Kidney (tissue), 14 donors: ENCODE data around the gene TLNRD1. TPM values are rescaled to one million over a fixed set of nuclear protein-coding genes. Genes with fewer than 3 reads are reported as not detected.
"Not testable (repeated sequence)": the region's sequence is repeated elsewhere in the genome, so short reads cannot be mapped to it uniquely, and the experiment has no call there.

Experiments used
- DNase-seq, 5 donors: peaks; one replicate each; pipeline ENCODE4 v3.0.0-alpha.2; 2013 to 2020
- FAIRE-seq: peaks from 2 replicates; lab custom pipeline; 2012; peaks lifted over from hg19 to GRCh38; lab: Jason Lieb, UNC
- H3K27ac ChIP-seq, 2 donors: one replicate each; pipeline ENCODE4 v1.7.0; 2013; ENCODE audit warnings: low read depth in 2 of 2, low read length in 2 of 2, inconsistent platforms in 1 of 2
- H3K27me3 ChIP-seq: one replicate; pipeline ENCODE4 v1.7.1; 2013; ENCODE audit warnings: low read length, inconsistent platforms; ENCODE audit not compliant: control insufficient read depth, insufficient read depth
- H3K36me3 ChIP-seq, 3 donors: one replicate each; pipeline versions ENCODE4 v1.7.0 to v1.7.1; 2013; ENCODE audit warnings: low read length in 3 of 3, control low read depth in 1 of 3, inconsistent platforms in 1 of 3; ENCODE audit not compliant: insufficient read depth in 3 of 3, control insufficient read depth in 2 of 3
- H3K4me1 ChIP-seq, 3 donors: one replicate each; pipeline versions ENCODE4 v1.7.0 to v1.7.1; 2013; ENCODE audit warnings: low read length in 3 of 3, inconsistent platforms in 1 of 3, low read depth in 1 of 3; ENCODE audit not compliant: control insufficient read depth in 2 of 3, insufficient read depth in 2 of 3
- H3K4me3 ChIP-seq, 3 donors: one replicate each; pipeline versions ENCODE4 v1.7.0 to v1.8.1; 2013; ENCODE audit warnings: low read length in 3 of 3, control low read depth in 1 of 3, inconsistent platforms in 1 of 3
- H3K9ac ChIP-seq, 3 donors: one replicate each; pipeline versions ENCODE4 v1.7.0 to v1.7.1; 2013; ENCODE audit warnings: low read length in 3 of 3, control low read depth in 1 of 3, inconsistent platforms in 1 of 3
- H3K9me3 ChIP-seq, 3 donors: one replicate each; pipeline versions ENCODE4 v1.7.0 to v1.7.1; 2013; ENCODE audit warnings: low read length in 3 of 3, control low read depth in 1 of 3, inconsistent platforms in 1 of 3; ENCODE audit not compliant: control insufficient read depth in 2 of 3, insufficient read depth in 1 of 3
- CTCF ChIP-seq: IDR thresholded peaks from 3 replicates; pipeline ENCODE4 v1.5.1; 2012; ENCODE audit warnings: mild to moderate bottlenecking, moderate library complexity, borderline replicate concordance; ENCODE audit not compliant: insufficient read depth; ENCODE audit errors: extremely low read depth
- intact Hi-C: fragments of 100-400 bp; cut with DNase I; formaldehyde crosslinking; loops from one replicate; pipeline ENCODE4 v1.11.1; 2022
- polyA plus RNA-seq: library from polyadenylated mRNA; stranded (reverse); fragments of 350-450 nt; fragmentation: Illumina TruSeq; extraction: RNeasy Lipid Tissue Mini Kit (QIAGEN cat#74804); gene quantifications from one replicate; pipeline ENCODE4 v1.2.3, GENCODE V29; 2014; ENCODE audit warnings: low read depth, low replicate concordance; ENCODE audit not compliant: insufficient read depth
- total RNA-seq: library from RNA; stranded (reverse); fragmentation: NEBNext Ultra II Directional; extraction: Animal tissue kit (Norgen Biotek cat#: 25700); gene quantifications from one replicate; pipeline ENCODE4 v1.2.1, GENCODE V29; 2021
- donor health status: control.
- donor health status: control.
- donor health status: control.
- donor health status: control.
- donor health status: control.
- donor health status: DM: yes; HTN: yes; CAD: no.
- donor health status: Normal renal cell carcinoma (clear cell type).

Gene TLNRD1
- total and polyA plus RNA-seq, 2 donors from 2014 or later, result 7.4 to 16.7 TPM

GRCh38 chr15:80957556-80957955 is 43.2 kb upstream of the TLNRD1 start:
- intact Hi-C loops, result no loop called here
- no peak for DNase-seq
- H3K4me3 ChIP-seq, result no peak overlapping the region
- H3K4me1 ChIP-seq, result no peaks in the 10 kb centered on the region
- TF ChIP-seq CTCF, result no peak
- H3K27me3 ChIP-seq, result no peaks in the 10 kb centered on the region
- peaks cover 0 to 5% (median 0%) of the 10 kb centered on the region in 3 donors for H3K36me3 ChIP-seq
- no peaks in the 10 kb centered on the region for H3K9me3 ChIP-seq
- H3K9ac ChIP-seq, result no peak overlapping the region
- H3K27ac ChIP-seq, result no peak overlapping the region
- FAIRE-seq, result no peak

GRCh38 chr15:80957976-80958375 is 42.7 kb upstream of the TLNRD1 start:
- DNase-seq (no peak), FAIRE-seq (no peak)
- Histone ChIP-seq H3K4me1 (no peaks in the 10 kb centered on the region), H3K36me3 (peaks cover 0 to 5% (median 0%) of the 10 kb centered on the region in 3 donors), H3K27ac (no peak overlapping the region), H3K9ac (no peak overlapping the region), H3K27me3 (no peaks in the 10 kb centered on the region), H3K4me3 (no peak overlapping the region), H3K9me3 (no peaks in the 10 kb centered on the region)
- intact Hi-C loops, result no loop called here
- no peak for TF ChIP-seq CTCF

GRCh38 chr15:80958818-80959495 is 41.8 kb upstream of the TLNRD1 start:
- FAIRE-seq (no peak), DNase-seq (no peak)
- no peak for TF ChIP-seq CTCF
- intact Hi-C loops, result no loop called here
- no peak overlapping the region for H3K9ac ChIP-seq
- H3K4me1 ChIP-seq, result no peaks in the 10 kb centered on the region
- H3K36me3 ChIP-seq, result no peaks in the 10 kb centered on the region
- no peaks in the 10 kb centered on the region for H3K9me3 ChIP-seq
- H3K27me3 ChIP-seq, result no peaks in the 10 kb centered on the region
- no peak overlapping the region for H3K4me3 ChIP-seq
- H3K27ac ChIP-seq, result no peak overlapping the region

GRCh38 chr15:80965454-80965853 is 35.3 kb upstream of the TLNRD1 start:
- not testable (repeated sequence) for H3K27me3 ChIP-seq, H3K36me3 ChIP-seq, DNase-seq, H3K27ac ChIP-seq, FAIRE-seq, H3K4me1 ChIP-seq, H3K9ac ChIP-seq, H3K9me3 ChIP-seq, H3K4me3 ChIP-seq
- intact Hi-C loops, result loop anchor here (10.0 kb wide), 1 partner anchor 511 kb away; no protein-coding TSS in a partner anchor
